HCT116 (cell line): Measurements from ENCODE around the gene SDK1. TPM values are rescaled to one million over a fixed set of nuclear protein-coding genes. Genes with fewer than 3 reads are reported as not detected.

Source experiments
- ATAC-seq: fragments of 200-7000 bp; cut with Tn5 transposase; 2 replicates; pipeline ENCODE4 v1.9.1; 2020; ENCODE audit warnings: mild to moderate bottlenecking, moderate library complexity
- BruUV-seq: library from RNA; stranded (reverse); fragments of 400-500 nt; replicated peaks from 2 replicates; lab custom pipeline; 2021; lab: Mats Ljungman, UMichigan
- CTCF ChIA-PET: fragments of 300-600 bp; sonication (Branson Sonifier 250); formaldehyde crosslinking; loops from one replicate; lab custom pipeline; 2021; ENCODE audit warnings: antibody characterized with exemption; lab: Charles Lee
- POLR2A ChIA-PET: fragments of 300-600, 350-600 bp; sonication (Branson Sonifier 250); formaldehyde crosslinking; loops from one replicate; lab custom pipeline; 2021; ENCODE audit warnings: antibody characterized with exemption; lab: Charles Lee
- RAD21 ChIA-PET, 2 experiments: fragments of 300-600 bp; sonication (Branson Sonifier 250); formaldehyde crosslinking; loops; one replicate each; lab custom pipeline; 2023; ENCODE audit warnings: low total read pairs in 2 of 2; ENCODE audit not compliant: uncharacterized antibody in 2 of 2, unreplicated experiment in 2 of 2, low non-redundant PET in 1 of 2; lab: Charles Lee
- DNase-seq: peaks from one replicate; pipeline ENCODE4 v3.0.0-alpha.2; 2010; ENCODE audit warnings: low read depth, low spot score
- H2AFZ ChIP-seq: fragments of 200-600 bp; shearing (Covaris generic), sonication (generic); 2 replicates; pipeline ENCODE4 v1.6.1; 2017; ENCODE audit warnings: low read depth, mixed run types, mixed read lengths, antibody characterized with exemption, low read length; ENCODE audit not compliant: poor library complexity, severe bottlenecking
- H3K27ac ChIP-seq: 2 replicates; pipeline ENCODE4 v1.5.1; 2012; ENCODE audit warnings: low read depth, low read length
- H3K27me3 ChIP-seq: fragments of 200-600 bp; sonication (generic); 2 replicates; pipeline ENCODE4 v1.6.1; 2016; ENCODE audit warnings: mixed run types, low read length, mixed read lengths; ENCODE audit not compliant: insufficient read depth
- H3K36me3 ChIP-seq, 2 experiments: fragments of 200-500 bp in 1 of 2; fragments of 200-600 bp in 1 of 2; sonication (Bioruptor generic) in 1 of 2; sonication (generic) in 1 of 2; 2 replicates each; pipeline versions ENCODE4 v1.5.1 to v1.6.1; 2014 to 2016; ENCODE audit warnings: low read length in 2 of 2, inconsistent platforms in 1 of 2, mixed read lengths in 1 of 2, mixed run types in 1 of 2; ENCODE audit not compliant: insufficient read depth in 2 of 2, control insufficient read depth in 1 of 2
- H3K4me1 ChIP-seq, 2 experiments: fragments of 200-600 bp in 1 of 2; sonication (generic) in 1 of 2; 2 replicates each; pipeline versions ENCODE4 v1.5.1 to v1.6.1; 2012 to 2017; ENCODE audit warnings: low read length in 2 of 2, inconsistent platforms in 1 of 2, mild to moderate bottlenecking in 1 of 2, mixed read lengths in 1 of 2, mixed run types in 1 of 2, moderate library complexity in 1 of 2; ENCODE audit not compliant: insufficient read depth in 2 of 2, control insufficient read depth in 1 of 2
- H3K4me2 ChIP-seq: fragments of 200-600 bp; sonication (generic); 2 replicates; pipeline ENCODE4 v1.6.1; 2017; ENCODE audit warnings: mixed run types, low read length, mixed read lengths
- H3K4me3 ChIP-seq, 2 experiments: fragments of 200-600 bp in 1 of 2; sonication (generic) in 1 of 2; replicated peaks in 1 of 2; 2 replicates each; pipeline ENCODE4 v1.5.1; 2011 to 2016; ENCODE audit warnings: low read length in 2 of 2, control low read depth in 1 of 2, low read depth in 1 of 2, mild to moderate bottlenecking in 1 of 2, mixed read lengths in 1 of 2, mixed run types in 1 of 2
- H3K79me2 ChIP-seq: fragments of 200-600 bp; sonication (generic); 2 replicates; pipeline ENCODE4 v1.6.1; 2017; ENCODE audit warnings: mild to moderate bottlenecking, mixed run types, low read length, moderate library complexity, mixed read lengths; ENCODE audit not compliant: insufficient read depth
- H3K9ac ChIP-seq: fragments of 200-600 bp; sonication (generic); 2 replicates; pipeline ENCODE4 v1.6.1; 2016; ENCODE audit warnings: low read length, mixed read lengths
- H3K9me2 ChIP-seq: fragments of 200-600 bp; sonication (generic), shearing (Covaris generic); 2 replicates; pipeline ENCODE4 v1.6.1; 2017; ENCODE audit warnings: mixed run types, mild to moderate bottlenecking, moderate library complexity; ENCODE audit not compliant: insufficient read depth
- H3K9me3 ChIP-seq, 2 experiments: fragments of 200-500 bp in 1 of 2; fragments of 200-600 bp in 1 of 2; sonication (Bioruptor generic) in 1 of 2; sonication (generic) in 1 of 2; 2 replicates each; pipeline ENCODE4 v1.6.1; 2014 to 2017; ENCODE audit warnings: low read length in 2 of 2, mixed read lengths in 2 of 2, inconsistent platforms in 1 of 2, low read depth in 1 of 2, mild to moderate bottlenecking in 1 of 2, mixed run types in 1 of 2, moderate library complexity in 1 of 2; ENCODE audit not compliant: control insufficient read depth in 1 of 2, insufficient read depth in 1 of 2
- H4K20me1 ChIP-seq: fragments of 200-600 bp; sonication (generic), shearing (Covaris generic); 2 replicates; pipeline ENCODE4 v1.6.1; 2017; ENCODE audit warnings: mixed run types, mild to moderate bottlenecking, moderate library complexity; ENCODE audit not compliant: insufficient read depth
- CBX3 ChIP-seq: IDR thresholded peaks from 2 replicates; pipeline ENCODE4 v1.6.1; 2012; ENCODE audit warnings: low read depth
- ELF1 ChIP-seq: IDR thresholded peaks from 2 replicates; pipeline ENCODE4 v1.6.1; 2012; ENCODE audit warnings: low read depth, borderline replicate concordance
- EZH2phosphoT487 ChIP-seq: fragments of 200-600 bp; IDR thresholded peaks from 2 replicates; pipeline ENCODE4 v1.6.1; 2018; ENCODE audit warnings: antibody characterized with exemption, borderline replicate concordance
- POLR2A ChIP-seq: IDR thresholded peaks from 2 replicates; pipeline ENCODE4 v1.7.0; 2011; ENCODE audit warnings: borderline replicate concordance; ENCODE audit not compliant: insufficient read depth, insufficient read length; ENCODE audit errors: extremely low read depth
- POLR2AphosphoS5 ChIP-seq: IDR thresholded peaks from 2 replicates; pipeline ENCODE4 v1.6.1; 2011; ENCODE audit warnings: mild to moderate bottlenecking, low read depth, low read length, moderate library complexity
- RAD21 ChIP-seq: IDR thresholded peaks from 2 replicates; pipeline ENCODE4 v1.6.1; 2012; ENCODE audit warnings: low read depth, mild to moderate bottlenecking
- SRF ChIP-seq: IDR thresholded peaks from 2 replicates; pipeline ENCODE4 v1.6.1; 2012; ENCODE audit warnings: low read depth
- ZNF274 ChIP-seq: fragments of 200-500 bp; sonication (Bioruptor generic); IDR thresholded peaks from 2 replicates; pipeline ENCODE4 v1.6.1; 2014; ENCODE audit warnings: mild to moderate bottlenecking, low read depth, low read length, inconsistent platforms
- intact Hi-C: fragments of 100-400 bp; cut with micrococcal nuclease; formaldehyde crosslinking; loops from 2 replicates; pipeline ENCODE4 v1.10.0; 2022
- total RNA-seq: library from RNA; stranded (reverse); gene quantifications from one replicate; pipeline ENCODE4 v1.2.1, GENCODE V29; 2021; ENCODE audit not compliant: unreplicated experiment
- TF ChIP-seq, protein P1 (sequence below), 3 experiments: fragments of 200-600 bp in 1 of 3; sonication (generic) in 1 of 3; IDR thresholded peaks in 2 of 3; conservative IDR thresholded peaks in 1 of 3; 2 replicates each; pipeline ENCODE4 v1.5.1; 2012 to 2017; ENCODE audit warnings: low read depth in 2 of 3, low read length in 2 of 3, antibody characterized with exemption in 1 of 3, borderline replicate concordance in 1 of 3, control low read depth in 1 of 3, mild to moderate bottlenecking in 1 of 3, mixed read lengths in 1 of 3, mixed run types in 1 of 3, moderate library complexity in 1 of 3; ENCODE audit not compliant: insufficient read depth in 1 of 3
- TF ChIP-seq, protein P2 (sequence below): IDR thresholded peaks from 2 replicates; pipeline ENCODE4 v1.6.1; 2011; ENCODE audit warnings: mild to moderate bottlenecking, low read length, moderate library complexity; ENCODE audit not compliant: insufficient replicate concordance; ENCODE audit errors: extremely low read depth

SDK1 gene
- total RNA-seq, 1 experiment from 2014 or later = 0.05 TPM

DNA sequence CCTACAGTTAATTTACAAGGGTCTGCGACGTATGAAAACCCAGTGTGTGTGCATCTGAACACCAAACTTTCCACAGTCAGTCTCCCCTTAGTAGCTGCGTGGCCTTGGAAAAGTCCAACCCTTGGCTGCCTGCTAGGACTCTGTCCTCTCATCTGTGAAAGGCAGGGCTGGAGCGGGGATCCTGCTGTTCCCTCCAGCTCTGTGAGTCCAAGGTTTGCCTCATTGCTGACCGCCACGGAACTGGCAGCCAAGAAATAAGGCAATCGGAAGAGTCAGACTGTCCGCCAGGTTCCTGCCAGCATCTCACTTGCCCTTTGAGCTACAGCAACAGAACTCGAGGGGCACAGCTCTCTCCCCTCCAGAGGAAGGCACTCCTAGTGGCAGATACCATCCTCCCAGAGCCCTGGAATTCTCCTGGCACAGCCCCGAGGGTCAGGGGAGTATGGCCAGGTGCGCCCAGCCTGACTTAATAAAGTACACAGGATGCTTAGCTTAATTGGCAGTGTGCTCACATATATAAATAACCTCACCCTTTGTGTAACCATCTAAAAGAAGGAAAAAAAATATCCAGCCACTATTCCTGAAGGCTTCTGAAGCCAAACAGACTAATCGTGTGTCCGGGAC lies 851.0 kb downstream of the SDK1 start:
- Histone ChIP-seq H3K27me3 (no peaks in the 10 kb centered on the region), H3K9ac (no peak overlapping the region), H3K4me3 (no peak overlapping the region), H3K9me2 (no peaks in the 10 kb centered on the region), H3K4me1 (no peaks in the 10 kb centered on the region), H3K79me2 (no peaks in the 10 kb centered on the region), H2AFZ (no peak overlapping the region), H4K20me1 (no peaks in the 10 kb centered on the region), H3K4me2 (no peak overlapping the region), H3K27ac (no peak overlapping the region), H3K36me3 (no peaks in the 10 kb centered on the region), H3K9me3 (no peaks in the 10 kb centered on the region)
- ChIA-PET CTCF (no interaction called here), RAD21 (no interaction called here), POLR2A (no interaction called here)
- no peak for ATAC-seq
- TF ChIP-seq, protein P1, sequence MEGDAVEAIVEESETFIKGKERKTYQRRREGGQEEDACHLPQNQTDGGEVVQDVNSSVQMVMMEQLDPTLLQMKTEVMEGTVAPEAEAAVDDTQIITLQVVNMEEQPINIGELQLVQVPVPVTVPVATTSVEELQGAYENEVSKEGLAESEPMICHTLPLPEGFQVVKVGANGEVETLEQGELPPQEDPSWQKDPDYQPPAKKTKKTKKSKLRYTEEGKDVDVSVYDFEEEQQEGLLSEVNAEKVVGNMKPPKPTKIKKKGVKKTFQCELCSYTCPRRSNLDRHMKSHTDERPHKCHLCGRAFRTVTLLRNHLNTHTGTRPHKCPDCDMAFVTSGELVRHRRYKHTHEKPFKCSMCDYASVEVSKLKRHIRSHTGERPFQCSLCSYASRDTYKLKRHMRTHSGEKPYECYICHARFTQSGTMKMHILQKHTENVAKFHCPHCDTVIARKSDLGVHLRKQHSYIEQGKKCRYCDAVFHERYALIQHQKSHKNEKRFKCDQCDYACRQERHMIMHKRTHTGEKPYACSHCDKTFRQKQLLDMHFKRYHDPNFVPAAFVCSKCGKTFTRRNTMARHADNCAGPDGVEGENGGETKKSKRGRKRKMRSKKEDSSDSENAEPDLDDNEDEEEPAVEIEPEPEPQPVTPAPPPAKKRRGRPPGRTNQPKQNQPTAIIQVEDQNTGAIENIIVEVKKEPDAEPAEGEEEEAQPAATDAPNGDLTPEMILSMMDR (IDR thresholded peaks at IDR 0.05 in 2 of 3, conservative IDR thresholded peaks at IDR 0.05 in 1 of 3; ENCODE audit: borderline replicate concordance in 1 of 3, insufficient read depth in 1 of 3, low read depth in 2 of 3, low read length in 2 of 3) = no peak
- no peak for DNase-seq
- intact Hi-C loops = no loop called here
- BruUV-seq = no TSS peak

DNA sequence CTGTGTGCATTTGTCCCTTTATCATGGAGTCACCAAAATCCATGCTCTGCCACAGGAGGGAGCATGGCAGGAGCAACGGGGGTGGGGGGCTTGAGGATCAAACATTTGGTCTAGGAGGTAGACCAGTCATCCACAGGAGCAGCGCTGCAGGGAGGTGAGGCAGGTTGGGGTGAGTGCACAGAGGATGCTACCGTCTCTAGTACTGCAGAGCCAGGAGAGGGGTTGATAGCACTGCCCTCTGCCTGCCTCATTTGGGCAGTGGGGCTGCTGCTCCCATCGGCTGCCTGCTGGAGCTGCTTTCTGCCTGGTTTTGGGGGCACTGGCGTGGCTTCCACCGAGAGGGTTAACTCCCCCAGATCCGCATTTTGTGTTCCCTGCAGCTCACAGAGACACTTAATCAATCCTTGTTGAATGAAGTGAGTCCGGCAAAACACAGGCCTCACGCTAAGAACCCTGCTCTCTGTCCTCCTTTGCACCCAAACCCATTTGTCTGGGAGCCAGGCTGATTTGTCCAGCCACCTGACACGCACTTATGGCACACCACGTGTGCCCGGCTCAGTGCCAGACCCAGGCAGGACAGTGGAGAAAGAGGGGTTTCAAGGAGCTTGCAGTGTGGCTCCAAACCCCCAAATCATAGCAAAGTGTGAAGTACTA lies 854.0 kb downstream of the SDK1 start:
- Histone ChIP-seq H3K4me2 (no peak overlapping the region), H4K20me1 (no peaks in the 10 kb centered on the region), H3K9me3 (no peaks in the 10 kb centered on the region), H3K27me3 (no peaks in the 10 kb centered on the region), H3K9ac (no peak overlapping the region), H3K27ac (no peak overlapping the region), H2AFZ (no peak overlapping the region), H3K4me3 (no peak overlapping the region), H3K9me2 (no peaks in the 10 kb centered on the region), H3K4me1 (no peaks in the 10 kb centered on the region), H3K79me2 (no peaks in the 10 kb centered on the region), H3K36me3 (no peaks in the 10 kb centered on the region)
- ChIA-PET RAD21 (interaction anchor here in 1 of 2 experiments (0.5 kb wide), 1 partner anchor 10 kb away, joined by 3 read pairs; no protein-coding TSS in a partner anchor), CTCF (no interaction called here), POLR2A (no interaction called here)
- intact Hi-C loops = no loop called here
- 0 out of 2 replicates have a peak, but pooled peaks have one; percentile 17 for ATAC-seq
- no TSS peak for BruUV-seq
- DNase-seq = no peak
- TF ChIP-seq, protein P2, sequence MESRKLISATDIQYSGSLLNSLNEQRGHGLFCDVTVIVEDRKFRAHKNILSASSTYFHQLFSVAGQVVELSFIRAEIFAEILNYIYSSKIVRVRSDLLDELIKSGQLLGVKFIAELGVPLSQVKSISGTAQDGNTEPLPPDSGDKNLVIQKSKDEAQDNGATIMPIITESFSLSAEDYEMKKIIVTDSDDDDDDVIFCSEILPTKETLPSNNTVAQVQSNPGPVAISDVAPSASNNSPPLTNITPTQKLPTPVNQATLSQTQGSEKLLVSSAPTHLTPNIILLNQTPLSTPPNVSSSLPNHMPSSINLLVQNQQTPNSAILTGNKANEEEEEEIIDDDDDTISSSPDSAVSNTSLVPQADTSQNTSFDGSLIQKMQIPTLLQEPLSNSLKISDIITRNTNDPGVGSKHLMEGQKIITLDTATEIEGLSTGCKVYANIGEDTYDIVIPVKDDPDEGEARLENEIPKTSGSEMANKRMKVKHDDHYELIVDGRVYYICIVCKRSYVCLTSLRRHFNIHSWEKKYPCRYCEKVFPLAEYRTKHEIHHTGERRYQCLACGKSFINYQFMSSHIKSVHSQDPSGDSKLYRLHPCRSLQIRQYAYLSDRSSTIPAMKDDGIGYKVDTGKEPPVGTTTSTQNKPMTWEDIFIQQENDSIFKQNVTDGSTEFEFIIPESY = no peak
- TF ChIP-seq POLR2A = no peak
- TF ChIP-seq ELF1 = no peak
- TF ChIP-seq RAD21 = no peak
- TF ChIP-seq EZH2phosphoT487 = no peak
- no peak for TF ChIP-seq ZNF274
- TF ChIP-seq POLR2AphosphoS5 = no peak
- TF ChIP-seq SRF = no peak
- no peak for TF ChIP-seq CBX3
